Putamen (tissue), 1 donor: ENCODE data around the gene PCGF2.

Experiments
- DNase-seq: peaks from one replicate; pipeline ENCODE4 v3.0.0-alpha.2; 2016; ENCODE audit warnings: low spot score

Gene PCGF2

DNA sequence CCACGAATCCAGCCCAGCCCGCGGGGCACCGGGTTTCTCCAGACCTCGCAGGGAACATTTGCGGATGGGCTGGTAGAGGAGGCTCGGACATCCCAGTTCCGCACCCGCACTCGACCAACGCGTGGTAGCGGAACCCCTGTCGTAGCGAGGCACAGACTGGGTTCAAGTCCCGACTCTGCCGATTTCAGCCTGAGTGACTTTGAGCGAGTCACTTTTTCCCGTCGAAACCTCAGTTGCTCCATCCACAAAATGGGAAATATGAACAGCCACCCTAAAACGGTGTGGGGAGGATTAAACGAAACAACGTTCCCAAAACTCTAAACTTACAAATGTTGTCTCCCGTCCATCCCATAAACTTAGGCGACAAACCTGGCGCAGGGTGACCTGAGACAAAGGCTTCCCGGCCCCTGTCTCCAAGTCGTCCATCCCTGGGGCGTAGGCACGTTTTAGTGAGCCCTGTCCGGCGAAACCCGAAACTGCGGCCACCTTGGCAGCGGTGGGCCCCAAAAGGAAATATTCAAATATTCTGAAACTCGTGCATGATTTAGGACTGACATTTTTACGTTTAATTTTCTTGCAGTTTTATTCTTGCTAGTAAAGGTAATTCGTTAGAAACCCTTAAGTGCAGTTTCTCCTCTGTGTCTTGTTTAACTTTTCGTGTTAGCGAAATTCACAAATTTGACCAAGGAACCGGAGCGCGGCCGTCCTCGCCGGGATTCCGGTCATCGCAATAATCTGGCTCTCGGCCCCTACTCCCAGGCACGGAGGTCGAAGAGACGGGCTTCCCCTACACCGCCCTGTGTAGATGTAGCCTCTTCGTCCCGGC, 45.0 kb downstream of the PCGF2 start:
- no peak for DNase-seq

DNA sequence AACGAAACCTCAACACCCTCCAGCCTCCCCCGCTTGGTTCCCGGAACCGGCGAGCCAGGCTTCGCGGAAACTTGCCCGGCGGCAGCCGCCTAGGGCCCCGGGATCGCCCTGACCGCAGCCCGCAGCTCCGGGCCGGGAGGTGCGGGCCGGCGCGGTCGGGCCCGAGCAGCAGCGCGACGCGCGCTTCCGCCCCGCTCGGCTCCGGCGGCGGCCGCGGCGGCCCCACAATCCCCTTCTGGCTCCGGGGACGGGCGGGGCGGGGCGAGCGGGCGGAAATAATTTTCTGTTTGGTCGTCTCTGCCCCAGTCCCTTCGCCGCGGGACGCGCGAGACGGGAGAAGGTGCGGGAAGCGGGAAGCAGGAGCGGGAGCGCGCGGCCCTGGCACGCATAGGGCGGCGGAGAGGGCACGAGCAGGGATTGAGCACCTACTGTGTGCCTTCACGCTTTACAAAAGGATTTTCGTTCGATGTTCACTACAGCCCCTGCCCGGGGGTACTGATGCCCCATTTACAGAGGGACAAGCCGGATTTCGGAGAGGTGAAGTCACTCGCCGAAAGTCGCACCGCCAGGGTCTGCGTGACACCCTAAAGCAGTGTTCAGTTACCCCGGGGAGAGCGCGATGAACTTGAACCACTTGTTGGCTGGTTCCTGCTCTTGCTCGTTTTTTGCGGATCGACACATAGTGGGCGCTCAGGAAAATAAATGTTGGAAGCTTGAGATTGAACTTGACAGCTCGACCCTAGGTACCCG, 45.8 kb downstream of the PCGF2 start:
- peak; percentile 80 for DNase-seq

DNA sequence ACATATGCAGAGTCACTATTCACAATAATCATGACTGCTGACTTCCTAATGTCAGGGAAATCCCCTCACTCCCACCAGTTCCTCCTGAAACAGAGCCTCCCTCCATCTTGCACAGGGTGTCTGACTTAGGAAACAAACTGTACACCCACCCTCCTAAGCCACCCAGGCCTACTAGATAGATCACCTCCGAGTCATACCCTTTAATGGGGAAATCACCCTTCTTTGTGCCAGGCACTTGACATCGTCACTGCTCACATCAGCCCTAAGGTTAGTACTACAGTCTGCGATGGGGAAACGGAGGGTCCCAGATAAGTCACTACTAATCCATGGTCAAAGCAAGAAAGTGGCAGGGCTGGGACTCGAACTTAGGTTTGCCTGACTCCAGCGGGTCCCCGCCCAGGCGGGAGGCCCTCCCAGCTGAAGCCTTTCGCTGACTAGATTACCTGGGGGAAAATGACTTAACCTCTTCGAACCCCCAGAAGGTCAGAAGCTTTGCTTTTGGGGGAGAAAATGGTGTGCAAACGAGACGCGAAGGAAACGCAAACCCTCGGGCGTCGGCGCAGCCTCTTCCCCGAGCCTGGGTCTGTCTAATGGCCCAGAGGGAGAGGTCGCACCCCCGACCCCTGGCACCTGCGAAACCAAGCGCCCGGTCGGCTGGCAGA, 46.5 kb downstream of the PCGF2 start:
- no peak for DNase-seq

DNA sequence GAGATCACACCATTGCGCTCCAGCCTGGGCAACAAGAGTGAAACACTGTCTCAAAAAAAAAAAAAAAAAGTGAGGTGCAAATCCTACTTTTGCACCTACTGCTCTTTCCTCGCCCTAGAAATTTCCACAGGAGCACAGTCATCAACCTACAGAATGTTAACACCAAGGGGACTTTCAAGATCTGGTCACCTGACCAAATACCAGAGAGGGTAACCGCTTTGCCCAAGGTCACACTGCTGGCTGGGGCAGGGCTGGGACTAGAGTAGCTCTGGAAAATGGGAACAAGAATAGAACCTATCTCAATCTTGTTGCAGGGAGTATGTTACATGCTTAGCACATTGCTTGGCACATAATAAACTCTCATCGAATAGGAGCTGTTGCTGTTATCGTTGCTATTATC, 49.4 kb downstream of the PCGF2 start:
- DNase-seq: no peak

DNA sequence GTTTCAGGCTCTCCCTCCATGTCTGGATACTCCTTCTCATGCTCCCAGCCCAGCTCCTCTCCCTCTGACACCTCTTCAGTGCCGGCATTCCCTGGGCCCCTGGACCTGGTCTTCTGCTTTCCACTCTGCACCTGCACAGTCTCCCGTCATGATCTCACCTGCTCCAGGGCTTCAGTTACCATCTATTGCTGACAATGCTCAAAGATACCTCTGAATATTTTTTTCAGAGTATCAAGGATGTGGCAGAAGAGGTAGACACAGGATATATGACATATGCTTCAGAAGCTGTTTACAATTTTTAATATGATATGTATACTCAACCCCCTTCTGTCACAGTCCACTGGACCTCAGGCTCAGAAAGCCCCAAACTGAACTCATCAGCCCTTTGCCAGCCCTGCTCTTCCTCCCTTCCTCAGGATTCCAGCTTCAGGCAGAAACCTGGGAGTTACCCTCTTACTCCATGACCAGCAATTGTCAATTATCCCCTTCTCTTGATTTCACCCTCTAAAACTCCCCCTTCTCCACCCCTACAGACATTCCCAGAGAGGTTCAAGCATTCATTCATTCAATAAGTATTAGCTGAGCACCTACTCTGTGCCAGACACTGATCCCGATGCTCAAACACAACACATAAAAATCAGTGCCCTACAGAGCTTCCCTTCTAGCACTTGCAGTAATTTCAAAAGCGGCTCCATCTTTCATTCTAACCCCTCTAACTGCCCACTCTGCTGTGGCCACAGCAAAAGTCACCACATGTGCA, 50.9 kb downstream of the PCGF2 start:
- no peak for DNase-seq

DNA sequence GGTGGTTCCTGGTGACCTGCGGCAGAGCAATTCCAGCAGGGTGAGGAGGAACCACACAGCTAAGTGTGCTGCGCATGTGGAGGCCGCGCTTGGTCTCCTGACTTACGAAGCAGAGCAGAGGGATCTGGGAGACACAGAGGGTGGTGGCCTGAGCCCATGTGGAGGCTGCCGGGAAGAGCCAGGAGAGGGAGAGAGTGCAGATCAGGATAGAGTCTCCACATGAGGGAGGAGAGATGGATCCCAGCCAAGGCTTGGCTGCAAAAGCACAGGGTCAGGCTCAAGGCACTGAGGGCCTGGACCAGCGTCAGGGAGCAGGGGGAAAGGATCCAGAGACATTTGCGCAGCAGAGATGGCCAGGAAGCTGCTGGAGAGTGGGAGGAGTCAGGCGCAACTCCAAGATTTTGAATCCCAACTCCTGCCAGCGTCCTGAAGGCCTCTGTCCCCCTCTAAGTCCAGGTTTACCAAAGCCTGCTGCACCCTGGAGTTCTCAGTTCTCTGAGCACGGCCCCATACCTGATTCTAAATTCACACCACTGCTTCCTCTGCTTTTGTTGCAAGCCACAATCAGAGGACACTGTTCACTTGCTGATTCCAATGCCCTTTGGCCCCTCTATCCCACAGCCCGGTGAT, 54.3 kb downstream of the PCGF2 start:
- no peak for DNase-seq

DNA sequence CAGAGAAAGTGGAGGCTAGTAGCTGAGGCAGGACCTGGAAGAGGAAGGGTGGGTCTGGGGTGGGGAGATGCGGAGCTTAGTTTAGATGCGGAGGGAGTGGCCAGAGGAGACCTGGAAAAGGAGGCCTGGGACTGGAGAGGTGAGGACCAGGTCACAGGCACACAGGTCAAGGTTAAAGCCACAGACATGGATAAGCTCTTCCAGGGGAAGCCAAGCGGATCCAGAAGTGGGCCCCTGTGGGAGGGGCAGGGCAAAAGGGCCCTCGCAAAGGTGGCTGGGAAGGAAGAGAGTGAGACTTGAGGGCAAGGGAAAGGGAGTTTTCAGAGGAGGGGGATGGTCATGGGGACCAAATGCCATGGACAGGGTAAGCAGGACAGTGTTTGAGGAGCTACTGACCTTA, 57.0 kb downstream of the PCGF2 start:
- no peak for DNase-seq

DNA sequence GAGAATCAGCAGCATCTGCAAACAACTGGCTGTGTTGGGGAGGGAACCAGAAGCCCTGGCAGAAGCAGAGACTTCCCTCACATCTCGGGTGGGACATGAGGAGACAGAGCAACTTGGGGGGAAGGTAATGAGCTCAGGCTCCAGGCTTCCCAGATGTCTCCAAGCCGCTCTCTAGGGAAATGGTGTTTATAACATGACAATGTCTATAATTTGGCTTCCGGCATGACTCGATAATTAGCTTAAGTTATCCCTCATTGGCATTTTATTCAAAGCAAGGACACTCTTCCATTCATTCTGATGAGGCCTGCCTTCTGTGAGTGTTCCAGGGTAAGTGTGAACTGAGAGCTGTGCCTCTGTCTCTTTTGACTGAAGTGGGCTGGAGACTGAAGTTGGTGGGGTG, 57.8 kb downstream of the PCGF2 start:
- no peak for DNase-seq

DNA sequence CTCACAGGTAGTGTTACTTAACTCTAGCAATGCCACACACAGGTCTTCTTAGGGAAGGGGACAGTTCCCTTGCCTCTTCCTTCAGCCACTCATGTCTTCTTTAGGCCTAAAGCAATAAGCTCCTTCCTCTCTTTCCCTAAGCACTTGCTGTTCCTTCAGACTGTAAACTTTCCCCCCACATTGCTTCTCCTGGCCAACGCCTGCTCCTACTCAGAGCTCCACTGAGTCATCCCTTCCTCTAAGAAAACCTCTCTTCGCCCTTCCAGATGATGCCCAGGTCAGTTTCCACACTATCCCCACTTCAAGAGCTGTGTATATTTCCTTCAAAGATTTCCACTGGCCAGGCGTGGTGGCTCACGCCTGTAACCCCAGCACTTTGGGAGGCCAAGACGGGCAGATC, 60.9 kb downstream of the PCGF2 start:
- DNase-seq: no peak

DNA sequence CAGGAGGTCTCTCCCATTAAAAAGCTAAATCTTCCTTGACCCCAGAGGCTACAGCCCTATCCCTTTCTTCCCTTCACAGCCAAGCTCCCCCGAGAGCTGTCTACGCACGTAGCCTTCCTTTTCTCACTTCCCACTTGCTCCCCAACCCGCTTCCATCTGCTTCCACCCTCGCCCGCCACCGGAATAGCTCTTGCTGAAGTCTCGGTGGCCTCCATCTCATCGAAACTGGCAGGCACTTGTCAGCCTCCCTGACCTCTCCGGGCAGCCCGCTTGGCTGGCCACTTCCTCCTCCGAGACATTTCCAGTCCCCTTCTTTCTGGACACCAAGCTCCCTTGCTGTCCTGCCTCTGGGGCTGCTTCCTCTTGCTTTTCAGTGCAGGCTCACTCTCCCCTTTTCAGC, 62.6 kb downstream of the PCGF2 start:
- no peak for DNase-seq
